NK-92 (cell line): ENCODE results near the gene ATP9B.
"Not testable (repeated sequence)": the region's sequence is repeated elsewhere in the genome, so short reads cannot be mapped to it uniquely, and the experiment has no call there.

ENCODE experiments used
- DNase-seq: peaks from one replicate; lab custom pipeline; 2025; ENCODE audit not compliant: unreplicated experiment; lab: John Stamatoyannopoulos, UW

Gene ATP9B

GRCh38 chr18:79275461-79275860 lies 206.3 kb downstream of the ATP9B start:
- no peak for DNase-seq

GRCh38 chr18:79275992-79276391 lies 206.8 kb downstream of the ATP9B start:
- no peak for DNase-seq

GRCh38 chr18:79278896-79279295 lies 209.7 kb downstream of the ATP9B start:
- DNase-seq = no peak

- DNase-seq = no peak
These were observed 214.1 kb downstream of the ATP9B start for GRCh38 chr18:79283131-79283810.

GRCh38 chr18:79283929-79284328 lies 214.7 kb downstream of the ATP9B start:
- DNase-seq = no peak

GRCh38 chr18:79285191-79285590 lies 216.0 kb downstream of the ATP9B start:
- DNase-seq = not testable (repeated sequence)

GRCh38 chr18:79290409-79290808 lies 221.2 kb downstream of the ATP9B start:
- not testable (repeated sequence) for DNase-seq

- no peak for DNase-seq
These were observed 221.7 kb downstream of the ATP9B start for GRCh38 chr18:79290876-79291275.

GRCh38 chr18:79294235-79294634 lies 225.0 kb downstream of the ATP9B start:
- DNase-seq = no peak

GRCh38 chr18:79299272-79299671 lies 230.1 kb downstream of the ATP9B start:
- no peak for DNase-seq

GRCh38 chr18:79299711-79300110 lies 230.5 kb downstream of the ATP9B start:
- no peak for DNase-seq

GRCh38 chr18:79300413-79300812 lies 231.2 kb downstream of the ATP9B start:
- no peak for DNase-seq

GRCh38 chr18:79302120-79302519 lies 232.9 kb downstream of the ATP9B start:
- DNase-seq = no peak

- no peak for DNase-seq
These were observed 236.7 kb downstream of the ATP9B start for GRCh38 chr18:79305911-79306310.

- DNase-seq = no peak
These were observed 240.6 kb downstream of the ATP9B start for GRCh38 chr18:79309614-79310358.

GRCh38 chr18:79314838-79315388 lies 245.7 kb downstream of the ATP9B start:
- no peak for DNase-seq

- DNase-seq = no peak
These were observed 246.4 kb downstream of the ATP9B start for GRCh38 chr18:79315596-79315995.

- no peak for DNase-seq
These were observed 248.5 kb downstream of the ATP9B start for GRCh38 chr18:79317703-79318102.

GRCh38 chr18:79318142-79318673 lies 249.0 kb downstream of the ATP9B start:
- no peak for DNase-seq

- DNase-seq = no peak
These were observed 251.1 kb downstream of the ATP9B start for GRCh38 chr18:79320216-79320850.

- no peak for DNase-seq
These were observed 252.6 kb downstream of the ATP9B start for GRCh38 chr18:79321625-79322405.
